Stimulated activated naive CD4-positive, alpha-beta T cell treated with Interleukin-2 at 50 U/mL for 16 hours (primary cell): ENCODE data around the gene SIM1.

Experiments
- DNase-seq: peaks from one replicate; lab custom pipeline; 2025; lab: John Stamatoyannopoulos, UW

SIM1 gene

GRCh38 chr6:100350139-100350538, 114.6 kb downstream of the SIM1 start:
- no peak for DNase-seq

GRCh38 chr6:100349366-100349765, 115.4 kb downstream of the SIM1 start:
- no peak for DNase-seq

GRCh38 chr6:100347901-100348550, 116.7 kb downstream of the SIM1 start:
- DNase-seq: no peak

- DNase-seq: no peak
Observed at GRCh38 chr6:100346828-100347227, 117.9 kb downstream of the SIM1 start.

GRCh38 chr6:100346203-100346602, 118.5 kb downstream of the SIM1 start:
- DNase-seq: no peak

- no peak for DNase-seq
Observed at GRCh38 chr6:100344761-100345160, 120.0 kb downstream of the SIM1 start.

GRCh38 chr6:100344321-100344720, 120.4 kb downstream of the SIM1 start:
- DNase-seq: no peak

- DNase-seq: no peak
Observed at GRCh38 chr6:100343316-100344077, 121.2 kb downstream of the SIM1 start.

GRCh38 chr6:100342830-100343229, 121.9 kb downstream of the SIM1 start:
- no peak for DNase-seq

GRCh38 chr6:100339574-100340255, 125.0 kb downstream of the SIM1 start:
- no peak for DNase-seq

- no peak for DNase-seq
Observed at GRCh38 chr6:100338090-100338489, 126.6 kb downstream of the SIM1 start.

GRCh38 chr6:100336876-100337275, 127.8 kb downstream of the SIM1 start:
- DNase-seq: no peak

- no peak for DNase-seq
Observed at GRCh38 chr6:100335991-100336390, 128.7 kb downstream of the SIM1 start.
